ENCODE data around the gene FUT6. TPM values are rescaled to one million over a fixed set of nuclear protein-coding genes. Genes with fewer than 3 reads are reported as not detected.
"Not testable (repeated sequence)": the region's sequence is repeated elsewhere in the genome, so short reads cannot be mapped to it uniquely, and the experiment has no call there.

FUT6 gene, protein sequence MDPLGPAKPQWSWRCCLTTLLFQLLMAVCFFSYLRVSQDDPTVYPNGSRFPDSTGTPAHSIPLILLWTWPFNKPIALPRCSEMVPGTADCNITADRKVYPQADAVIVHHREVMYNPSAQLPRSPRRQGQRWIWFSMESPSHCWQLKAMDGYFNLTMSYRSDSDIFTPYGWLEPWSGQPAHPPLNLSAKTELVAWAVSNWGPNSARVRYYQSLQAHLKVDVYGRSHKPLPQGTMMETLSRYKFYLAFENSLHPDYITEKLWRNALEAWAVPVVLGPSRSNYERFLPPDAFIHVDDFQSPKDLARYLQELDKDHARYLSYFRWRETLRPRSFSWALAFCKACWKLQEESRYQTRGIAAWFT
- total RNA-seq: 10 to 100 TPM; 61.6 to 74.8 TPM
- long read RNA-seq, transcript FUT6-201 (2 exons, 2,847 nt): major isoform, 15 of 95 reads
- long read RNA-seq, partial matches to known transcripts: 3 of 95 reads
- long read RNA-seq, other reads (novel, unspliced or antisense): 76 of 95 reads

GRCh38 chr19:5839065-5840017 lies at the start of gene FUT6:
Gene FUT6, minus strand, starts transcription at chr19:5839702. Its CDS starts 7,135 bp downstream, at chr19:5832567.
- ATAC-seq (peak; percentile 62), DNase-seq (peak; percentile 54 to 73)
- intact Hi-C loops (cut with DNase I, micrococcal nuclease): no loop called here

DNA sequence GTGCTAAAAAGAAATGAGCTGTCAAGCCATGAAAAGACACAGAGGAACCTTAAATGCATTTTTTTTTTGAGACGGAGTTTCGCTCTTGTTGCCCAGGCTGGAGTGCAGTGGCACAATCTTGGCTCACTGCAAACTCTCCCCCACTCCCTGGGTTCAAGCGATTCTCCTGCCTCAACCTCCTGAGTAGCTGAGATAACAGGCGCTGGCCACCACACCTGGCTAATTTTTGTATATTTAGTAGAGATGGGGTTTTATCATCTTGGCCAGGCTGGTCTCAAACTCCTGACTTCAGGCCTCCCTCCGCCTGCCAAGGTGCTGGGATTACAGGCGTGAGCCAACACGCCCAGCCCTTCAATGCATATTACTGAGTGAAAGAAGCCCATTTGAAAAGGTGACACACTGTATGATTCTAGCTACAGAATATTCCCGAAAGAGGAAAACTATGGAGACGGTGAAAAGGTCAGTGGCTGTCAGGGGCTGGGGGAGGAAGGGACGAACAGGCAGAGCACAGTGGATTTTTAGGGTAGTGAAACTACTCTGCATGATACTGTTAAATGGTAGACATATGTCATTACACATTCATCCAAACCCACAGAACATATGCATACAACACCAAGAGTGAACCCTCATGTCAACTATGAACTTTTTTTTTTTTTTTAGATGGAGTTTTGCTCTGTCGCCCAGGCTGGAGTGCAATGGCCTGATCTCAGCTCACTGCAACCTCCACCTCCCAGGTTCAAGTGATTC lies 44.7 kb upstream of the FUT6 start:
- DNase-seq; intact Hi-C loops (cut with DNase I, micrococcal nuclease); ATAC-seq: not testable (repeated sequence)

GRCh38 chr19:5883157-5883873 lies 43.8 kb upstream of the FUT6 start:
- ATAC-seq; intact Hi-C loops (cut with DNase I, micrococcal nuclease); DNase-seq: not testable (repeated sequence)

GRCh38 chr19:5882421-5882968 lies 43.0 kb upstream of the FUT6 start:
- intact Hi-C loops (cut with DNase I, micrococcal nuclease): no loop called here
- DNase-seq (no peak), ATAC-seq (no peak)

- intact Hi-C loops (cut with DNase I, micrococcal nuclease): no loop called here
- DNase-seq: no peak
- ATAC-seq: no peak
Observed at GRCh38 chr19:5881543-5882299, 42.2 kb upstream of the FUT6 start.

DNA sequence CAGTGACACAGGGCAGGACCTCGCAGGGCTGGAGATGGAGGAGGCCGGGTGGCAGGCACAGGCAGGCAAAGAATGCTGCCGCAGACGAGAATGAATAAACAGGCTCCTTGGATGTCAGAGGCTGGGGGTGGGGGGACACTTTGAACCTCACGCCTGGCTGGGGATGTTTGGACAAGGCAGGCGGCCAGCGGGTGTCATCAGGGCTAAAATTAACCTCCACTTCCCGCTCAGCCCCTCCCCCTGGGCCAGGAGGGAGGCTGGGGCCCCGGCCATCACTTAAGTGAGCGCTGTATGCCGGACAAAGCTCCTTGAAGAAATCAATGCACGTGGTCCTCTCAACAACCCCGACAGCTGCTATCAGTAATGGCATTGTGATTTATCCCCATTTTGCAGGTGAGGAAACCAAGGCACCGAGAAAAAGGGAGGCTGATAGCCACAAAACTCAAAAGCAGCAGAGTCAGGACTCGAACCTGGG lies 41.1 kb upstream of the FUT6 start:
- intact Hi-C loops (cut with DNase I, micrococcal nuclease): no loop called here
- peak; percentile 46 for ATAC-seq

GRCh38 chr19:5880196-5880595 lies 40.7 kb upstream of the FUT6 start:
- DNase-seq (no peak), ATAC-seq (no peak)
- intact Hi-C loops (cut with DNase I, micrococcal nuclease): no loop called here

More for the DNA sequence above, 41.1 kb upstream of the FUT6 start:
- DNase-seq: peak; percentile 45 to 68

DNA sequence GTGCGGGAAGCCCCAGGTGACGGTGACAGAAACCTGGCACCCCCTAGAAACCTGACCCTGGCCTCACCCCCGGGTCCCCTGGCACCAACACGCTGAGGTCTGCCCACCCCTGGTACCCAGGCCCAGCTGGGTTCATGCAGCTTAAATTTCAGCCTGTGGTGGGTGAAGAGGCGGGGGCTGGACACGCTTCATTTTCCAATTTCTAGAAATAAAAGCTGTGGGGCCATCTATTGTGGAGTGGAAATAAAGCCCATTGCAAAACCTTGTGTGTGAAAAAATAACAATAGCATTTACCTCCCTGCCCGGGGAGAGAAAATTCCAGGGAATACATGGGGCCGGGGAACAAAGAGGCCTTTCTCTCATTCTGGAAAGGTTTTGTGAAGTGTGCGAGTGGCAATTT lies 38.4 kb upstream of the FUT6 start:
- DNase-seq: no peak
- intact Hi-C loops (cut with DNase I, micrococcal nuclease): no loop called here
- no peak for ATAC-seq

DNA sequence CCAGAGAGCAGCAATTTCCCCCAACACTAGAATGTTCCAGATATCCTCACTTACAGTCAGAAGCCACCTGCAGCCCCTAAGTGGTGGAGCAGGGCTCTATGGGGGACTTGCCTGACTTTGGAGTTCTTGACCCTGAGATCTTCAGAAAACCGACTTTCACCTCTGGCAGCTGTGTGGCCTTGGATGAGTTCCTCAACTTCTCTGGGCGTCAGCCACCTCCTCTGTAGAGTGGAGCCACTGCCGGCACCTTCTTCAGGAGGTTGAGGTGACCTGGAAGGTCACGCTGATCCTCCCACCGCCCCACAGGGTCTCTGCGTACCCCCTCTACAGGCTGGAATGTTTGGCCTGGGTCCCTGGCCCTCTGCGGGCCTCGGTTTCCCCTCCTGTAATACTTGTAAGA lies 37.9 kb upstream of the FUT6 start:
- no peak for DNase-seq
- intact Hi-C loops (cut with DNase I, micrococcal nuclease): no loop called here
- no peak for ATAC-seq

GRCh38 chr19:5874496-5874895 lies 35.0 kb upstream of the FUT6 start:
- ATAC-seq; DNase-seq; intact Hi-C loops (cut with DNase I, micrococcal nuclease): not testable (repeated sequence)

DNA sequence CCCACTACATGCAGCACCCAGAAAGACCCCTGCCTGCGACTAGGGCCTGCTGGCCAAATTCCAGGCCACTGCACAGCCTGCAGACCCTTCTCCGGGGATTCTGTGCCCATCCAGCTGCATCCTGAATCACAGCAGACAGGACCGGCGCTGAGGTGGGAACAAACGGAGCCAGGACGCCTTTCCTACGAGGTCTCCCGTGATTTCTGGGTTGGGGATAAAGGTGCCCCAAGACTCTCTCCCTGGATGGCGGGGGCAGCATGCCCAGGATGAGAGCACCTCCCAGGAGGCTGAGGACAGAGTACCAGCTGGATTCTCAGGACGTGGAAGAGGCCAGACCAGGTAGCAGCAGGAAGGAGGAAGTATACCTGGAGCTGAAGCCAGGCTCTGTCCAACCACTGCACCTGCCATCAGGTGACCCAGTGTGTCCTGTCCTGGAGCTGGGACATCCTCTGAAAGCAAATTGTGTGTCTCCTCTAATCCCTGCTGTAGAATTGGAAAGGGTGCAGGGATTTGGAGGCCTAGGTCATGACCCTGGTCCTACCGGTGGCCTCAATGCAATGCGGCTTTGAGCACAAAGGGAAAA lies 34.2 kb upstream of the FUT6 start:
- DNase-seq (no peak), ATAC-seq (peak; percentile 49)
- intact Hi-C loops (cut with DNase I, micrococcal nuclease): no loop called here

DNA sequence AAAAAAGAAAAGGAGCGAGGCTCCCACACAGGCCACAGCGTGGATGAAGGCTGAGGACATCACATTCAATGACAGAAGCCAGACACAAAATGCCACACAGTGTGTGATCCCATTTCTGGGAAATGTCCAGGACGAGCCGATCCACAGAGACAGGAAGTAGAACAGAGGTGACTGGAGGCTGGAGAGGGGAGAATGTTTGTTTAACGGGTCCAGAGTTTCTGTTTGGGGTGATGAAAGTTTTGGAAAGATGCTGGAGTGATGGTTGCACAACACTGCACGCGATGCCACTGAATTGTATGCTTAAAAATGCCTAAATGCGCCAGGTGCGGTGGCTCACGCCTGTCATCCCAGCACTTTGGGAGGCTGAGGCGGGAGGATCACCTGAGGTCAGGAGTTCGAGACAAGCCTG lies 31.5 kb upstream of the FUT6 start:
- no peak for DNase-seq
- ATAC-seq: no peak

DNA sequence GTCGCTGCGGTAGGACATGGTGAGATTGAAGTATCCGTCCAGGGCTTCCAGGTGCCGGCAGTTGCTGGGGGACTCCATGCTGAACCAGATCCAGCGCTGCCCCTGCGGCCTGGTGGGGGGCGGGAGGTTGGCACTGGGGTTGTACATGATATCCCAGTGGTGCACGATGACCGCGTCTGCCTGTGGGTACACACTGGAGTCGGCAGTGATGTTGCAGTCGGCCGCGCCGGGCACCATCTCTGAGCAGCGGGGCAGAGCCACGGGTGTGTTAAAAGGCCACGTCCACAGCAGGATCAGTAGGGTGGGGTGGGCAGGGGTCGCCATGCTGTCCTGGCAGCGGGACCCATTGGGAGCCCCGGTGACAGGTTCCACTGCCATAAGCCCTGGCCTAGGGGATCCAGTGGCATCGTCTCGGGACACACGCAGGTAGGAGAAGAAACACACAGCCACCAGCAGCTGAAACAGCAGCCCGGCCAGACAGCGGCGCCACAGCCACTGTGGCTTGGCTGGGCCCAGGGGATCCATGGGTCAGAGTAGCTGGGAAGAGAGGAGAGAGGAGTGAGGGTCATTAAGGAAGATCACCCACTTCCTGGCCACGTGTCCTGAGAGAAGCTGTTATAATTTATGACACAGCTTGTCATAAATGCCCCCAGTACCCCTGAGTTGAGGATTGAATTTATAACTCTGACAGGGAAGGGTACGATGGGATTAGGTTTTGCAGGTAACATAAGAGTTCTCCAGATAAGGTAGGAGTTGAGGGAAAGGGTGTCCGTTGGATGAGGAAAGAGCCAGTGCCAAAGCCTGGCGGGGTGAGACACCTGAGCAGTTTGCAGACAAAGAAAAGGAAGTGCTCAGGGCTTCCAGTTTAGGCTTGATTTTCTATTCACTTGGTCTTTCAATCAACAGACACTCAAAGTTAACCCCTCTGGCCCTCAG lies 28.0 kb upstream of the FUT6 start:
- no peak for ATAC-seq
- DNase-seq: no peak
- intact Hi-C loops (cut with DNase I, micrococcal nuclease): no loop called here

More for the DNA sequence above, 31.5 kb upstream of the FUT6 start:
- intact Hi-C loops (cut with DNase I, micrococcal nuclease): no loop called here

DNA sequence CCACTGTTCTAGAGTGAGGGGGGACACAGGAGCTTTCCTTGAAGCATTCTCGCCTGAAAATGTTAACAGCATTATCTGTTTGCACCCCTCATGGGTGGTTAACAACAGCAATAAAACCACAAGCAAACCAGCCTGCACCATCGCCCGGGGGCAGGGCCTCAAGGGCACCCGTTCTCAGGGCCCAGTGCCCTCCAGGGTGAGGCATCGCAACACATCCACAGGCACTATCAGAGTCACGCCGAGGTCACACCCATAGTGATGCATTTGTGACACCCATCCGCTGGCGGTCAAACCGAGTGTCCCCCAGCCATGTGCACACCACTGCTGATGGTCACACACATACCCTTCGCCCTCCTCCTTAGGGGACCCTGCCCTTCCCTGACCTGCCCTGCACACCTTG lies 26.3 kb upstream of the FUT6 start:
- no peak for DNase-seq
- no peak for ATAC-seq
- intact Hi-C loops (cut with DNase I, micrococcal nuclease): no loop called here

GRCh38 chr19:5864725-5865486 lies 25.4 kb upstream of the FUT6 start:
- intact Hi-C loops (cut with DNase I, micrococcal nuclease): no loop called here
- ATAC-seq (no peak), DNase-seq (no peak)
